Stomach smooth muscle (tissue), 2 donors: ENCODE measurements around the gene DUOX2.

Source experiments
- H3K27ac ChIP-seq: one replicate; pipeline ENCODE4 v1.7.0; 2013; ENCODE audit warnings: mild to moderate bottlenecking, low read length, inconsistent platforms
- H3K27me3 ChIP-seq, 2 donors: one replicate each; pipeline ENCODE4 v1.7.0; 2013; ENCODE audit warnings: low read length in 2 of 2; ENCODE audit not compliant: insufficient read depth in 2 of 2, control insufficient read depth in 1 of 2
- H3K36me3 ChIP-seq, 2 donors: one replicate each; pipeline ENCODE4 v1.7.0; 2013; ENCODE audit warnings: low read length in 2 of 2; ENCODE audit not compliant: control insufficient read depth in 2 of 2, insufficient read depth in 2 of 2
- H3K4me1 ChIP-seq: one replicate; pipeline ENCODE4 v1.7.0; 2013; ENCODE audit warnings: low read length; ENCODE audit not compliant: control insufficient read depth, insufficient read depth
- H3K4me3 ChIP-seq, 2 donors: one replicate each; pipeline ENCODE4 v1.7.0; 2013; ENCODE audit warnings: low read length in 2 of 2
- H3K9ac ChIP-seq, 2 donors: one replicate each; pipeline ENCODE4 v1.7.0; 2013; ENCODE audit warnings: low read length in 2 of 2, mild to moderate bottlenecking in 1 of 2
- H3K9me3 ChIP-seq, 2 donors: one replicate each; pipeline ENCODE4 v1.7.0; 2013; ENCODE audit warnings: low read length in 2 of 2; ENCODE audit not compliant: control insufficient read depth in 2 of 2
- donor health status: healthy.
- donor health status: Pancreatic carcinoma.

DUOX2 gene

GRCh38 chr15:45114076-45114750 is at the start of gene DUOX2, which contains the start of gene DUOXA2:
Gene DUOX2, minus strand, starts transcription at chr15:45114172. Its CDS starts 761 bp downstream, at chr15:45113411.
Gene DUOXA2, plus strand, starts transcription at chr15:45114326. Its CDS starts 280 bp downstream, at chr15:45114606.
- H3K4me1 ChIP-seq, result peaks cover 20% of the 10 kb centered on the region
- no peak within 1 kb of the TSS for H3K9ac ChIP-seq
- H3K27ac ChIP-seq, result no peak within 1 kb of the TSS
- no peaks in the 10 kb centered on the region for H3K36me3 ChIP-seq
- peak within 1 kb of the TSS in 1 of 2 donors; percentile 15 for H3K4me3 ChIP-seq
- no peaks in the 10 kb centered on the region for H3K9me3 ChIP-seq
- H3K27me3 ChIP-seq, result peaks cover 81% of the 10 kb centered on the region in 2 donors

GRCh38 chr15:45163508-45163856 is 49.5 kb upstream of the DUOX2 start:
- H3K27ac ChIP-seq, result no peak overlapping the region
- no peaks in the 10 kb centered on the region for H3K9me3 ChIP-seq
- H3K27me3 ChIP-seq, result no peaks in the 10 kb centered on the region
- H3K9ac ChIP-seq, result no peak overlapping the region
- H3K4me3 ChIP-seq, result no peak overlapping the region
- H3K4me1 ChIP-seq, result peaks cover 23% of the 10 kb centered on the region
- H3K36me3 ChIP-seq, result no peaks in the 10 kb centered on the region

DNA sequence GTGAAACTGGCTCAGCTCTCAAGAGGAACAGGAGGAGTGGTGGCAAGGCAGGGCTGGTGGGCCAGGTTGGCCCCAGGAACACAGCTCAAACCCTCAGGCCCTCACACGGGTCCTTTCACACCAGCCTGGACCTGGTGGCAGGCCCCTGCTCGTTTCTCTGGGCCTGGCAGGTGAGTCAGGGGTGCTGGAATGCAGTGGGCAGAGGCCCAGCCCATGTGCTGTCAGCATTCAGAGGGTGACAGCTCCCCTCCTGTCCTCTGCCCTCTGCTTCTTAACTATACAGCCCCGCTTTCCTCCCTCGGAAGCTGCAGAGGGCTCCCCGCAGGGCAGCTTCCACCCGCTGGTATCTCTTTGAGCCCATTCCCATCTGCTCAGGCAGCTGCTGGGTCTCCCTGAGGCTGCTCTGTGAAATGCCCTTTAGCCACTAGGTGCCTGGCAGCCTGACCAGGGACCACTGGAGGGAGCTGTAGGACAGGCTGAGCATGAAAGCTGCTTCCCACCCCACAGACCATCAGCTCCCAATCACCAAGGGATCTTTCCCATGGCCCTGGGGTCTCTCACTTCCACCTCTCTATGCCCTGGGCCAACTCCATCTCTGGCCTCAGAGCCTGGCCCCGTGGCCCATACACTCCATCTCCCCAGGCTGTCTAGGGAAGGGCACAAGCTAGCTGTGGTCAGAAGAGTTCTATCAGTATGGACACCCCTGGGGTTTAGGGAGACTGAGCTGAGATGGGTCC is 49.0 kb upstream of the DUOX2 start:
- Histone ChIP-seq H3K36me3 (no peaks in the 10 kb centered on the region), H3K4me3 (no peak overlapping the region), H3K9ac (peak overlapping the region in 1 of 2 donors; percentile 21), H3K27ac (no peak overlapping the region), H3K9me3 (no peaks in the 10 kb centered on the region), H3K27me3 (no peaks in the 10 kb centered on the region), H3K4me1 (peaks cover 21% of the 10 kb centered on the region)

DNA sequence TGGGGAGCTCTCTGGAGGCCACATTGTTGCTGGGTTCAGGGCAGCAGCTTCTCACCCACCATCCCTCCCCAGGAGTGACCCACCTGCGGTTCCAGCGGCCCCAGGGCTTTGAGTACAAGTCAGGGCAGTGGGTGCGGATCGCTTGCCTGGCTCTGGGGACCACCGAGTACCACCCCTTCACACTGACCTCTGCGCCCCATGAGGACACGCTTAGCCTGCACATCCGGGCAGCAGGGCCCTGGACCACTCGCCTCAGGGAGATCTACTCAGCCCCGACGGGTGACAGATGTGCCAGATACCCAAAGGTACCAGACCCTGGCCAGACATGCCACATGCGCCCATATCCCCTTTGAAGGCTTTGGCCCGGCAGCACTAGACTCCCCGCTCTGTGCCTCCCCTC is 47.7 kb upstream of the DUOX2 start:
- Histone ChIP-seq H3K4me3 (no peak overlapping the region), H3K9ac (no peak overlapping the region), H3K4me1 (peaks cover 16% of the 10 kb centered on the region), H3K27me3 (no peaks in the 10 kb centered on the region), H3K36me3 (no peaks in the 10 kb centered on the region), H3K9me3 (no peaks in the 10 kb centered on the region), H3K27ac (no peak overlapping the region)

DNA sequence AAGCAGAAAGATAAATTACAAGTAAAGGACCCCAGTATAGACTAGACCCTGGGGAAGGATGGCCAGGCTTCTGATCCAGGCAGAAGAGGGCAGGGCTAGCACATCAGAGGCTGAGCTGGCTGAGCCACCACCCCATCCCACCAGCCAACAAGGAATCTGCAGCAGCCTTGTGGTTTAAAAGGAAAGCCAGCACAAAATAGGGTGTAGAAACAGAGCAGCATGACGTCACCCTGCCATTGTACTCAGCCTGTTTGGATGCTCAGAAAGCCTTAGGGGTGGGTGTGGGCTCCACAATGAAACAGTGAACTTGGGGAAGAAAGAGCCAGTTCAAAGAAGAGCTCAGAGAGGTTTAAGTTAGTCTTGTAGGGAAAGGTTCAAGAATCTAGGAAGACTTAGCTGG is 44.0 kb upstream of the DUOX2 start:
- Histone ChIP-seq H3K27me3 (no peaks in the 10 kb centered on the region), H3K36me3 (no peaks in the 10 kb centered on the region), H3K27ac (no peak overlapping the region), H3K9ac (no peak overlapping the region), H3K4me3 (no peak overlapping the region), H3K4me1 (peaks cover 5% of the 10 kb centered on the region), H3K9me3 (no peaks in the 10 kb centered on the region)

- no peak overlapping the region for H3K27ac ChIP-seq
- no peak overlapping the region for H3K9ac ChIP-seq
Measured at GRCh38 chr15:45156744-45157455, 42.9 kb upstream of the DUOX2 start.

GRCh38 chr15:45155739-45156138 is 41.8 kb upstream of the DUOX2 start:
- no peaks in the 10 kb centered on the region for H3K4me1 ChIP-seq
- peaks cover 0 to 3% of the 10 kb centered on the region in 2 donors for H3K36me3 ChIP-seq
- no peaks in the 10 kb centered on the region for H3K9me3 ChIP-seq
- H3K9ac ChIP-seq, result no peak overlapping the region
- no peak overlapping the region for H3K27ac ChIP-seq
- H3K4me3 ChIP-seq, result no peak overlapping the region
- no peaks in the 10 kb centered on the region for H3K27me3 ChIP-seq

More at GRCh38 chr15:45156744-45157455, 42.9 kb upstream of the DUOX2 start:
- no peaks in the 10 kb centered on the region for H3K9me3 ChIP-seq
- H3K36me3 ChIP-seq, result no peaks in the 10 kb centered on the region
- no peaks in the 10 kb centered on the region for H3K4me1 ChIP-seq
- H3K4me3 ChIP-seq, result no peak overlapping the region
- H3K27me3 ChIP-seq, result no peaks in the 10 kb centered on the region

DNA sequence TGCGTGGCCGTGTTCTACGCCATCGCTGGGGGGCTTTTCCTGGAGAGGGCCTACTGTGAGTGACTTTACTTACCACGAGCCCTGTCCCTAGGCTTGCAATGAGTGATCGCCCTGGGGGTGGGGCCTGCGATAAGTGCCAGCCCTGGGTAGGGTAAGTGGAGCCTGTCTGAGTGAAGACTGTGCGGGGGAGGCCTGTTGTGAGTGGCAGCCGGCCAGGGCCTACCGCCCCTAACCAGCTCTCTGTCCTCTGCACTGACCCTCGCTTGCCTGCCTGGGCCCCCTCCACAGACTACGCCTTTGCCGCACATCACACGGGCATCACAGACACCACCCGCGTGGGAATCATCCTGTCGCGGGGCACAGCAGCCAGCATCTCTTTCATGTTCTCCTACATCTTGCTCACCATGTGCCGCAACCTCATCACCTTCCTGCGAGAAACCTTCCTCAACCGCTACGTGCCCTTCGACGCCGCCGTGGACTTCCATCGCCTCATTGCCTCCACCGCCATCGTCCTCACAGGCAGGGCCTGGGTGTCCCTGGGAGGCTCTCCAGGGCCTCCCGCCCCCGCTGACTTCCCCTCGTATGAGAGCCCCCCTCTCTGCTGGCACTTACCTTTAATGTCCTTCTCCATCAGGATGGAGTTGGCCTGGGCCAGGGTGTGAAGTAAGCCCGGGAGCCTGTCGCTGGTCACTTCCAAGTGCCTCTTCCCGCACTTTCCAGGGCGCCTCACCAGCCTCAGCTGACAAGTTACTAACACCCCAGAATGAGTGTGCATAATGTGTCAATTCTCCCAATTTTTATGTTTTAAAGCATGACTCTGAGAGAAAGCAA is 38.2 kb upstream of the DUOX2 start:
- Histone ChIP-seq H3K9ac (no peak overlapping the region), H3K27ac (no peak overlapping the region), H3K27me3 (no peaks in the 10 kb centered on the region), H3K36me3 (peaks cover 0 to 3% of the 10 kb centered on the region in 2 donors), H3K9me3 (no peaks in the 10 kb centered on the region), H3K4me3 (no peak overlapping the region), H3K4me1 (no peaks in the 10 kb centered on the region)

GRCh38 chr15:45150997-45151396 is 37.0 kb upstream of the DUOX2 start:
- no peak overlapping the region for H3K27ac ChIP-seq
- H3K4me3 ChIP-seq, result no peak overlapping the region
- H3K36me3 ChIP-seq, result peaks cover 0 to 3% of the 10 kb centered on the region in 2 donors
- H3K4me1 ChIP-seq, result no peaks in the 10 kb centered on the region
- H3K9ac ChIP-seq, result no peak overlapping the region
- H3K27me3 ChIP-seq, result no peaks in the 10 kb centered on the region
- no peaks in the 10 kb centered on the region for H3K9me3 ChIP-seq

GRCh38 chr15:45150481-45150880 is 36.5 kb upstream of the DUOX2 start:
- no peak overlapping the region for H3K4me3 ChIP-seq
- no peaks in the 10 kb centered on the region for H3K4me1 ChIP-seq
- H3K27ac ChIP-seq, result no peak overlapping the region
- peaks cover 0 to 3% of the 10 kb centered on the region in 2 donors for H3K36me3 ChIP-seq
- H3K9me3 ChIP-seq, result no peaks in the 10 kb centered on the region
- no peaks in the 10 kb centered on the region for H3K27me3 ChIP-seq
- no peak overlapping the region for H3K9ac ChIP-seq
